GM12801 (cell line): Measurements from ENCODE around the gene MKRN2OS.

ENCODE experiments used
- CTCF ChIP-seq: IDR thresholded peaks from one replicate; pipeline ENCODE4 v1.5.1; 2011; ENCODE audit warnings: control low read depth; ENCODE audit not compliant: insufficient read length; ENCODE audit errors: extremely low read depth

The MKRN2OS gene

DNA sequence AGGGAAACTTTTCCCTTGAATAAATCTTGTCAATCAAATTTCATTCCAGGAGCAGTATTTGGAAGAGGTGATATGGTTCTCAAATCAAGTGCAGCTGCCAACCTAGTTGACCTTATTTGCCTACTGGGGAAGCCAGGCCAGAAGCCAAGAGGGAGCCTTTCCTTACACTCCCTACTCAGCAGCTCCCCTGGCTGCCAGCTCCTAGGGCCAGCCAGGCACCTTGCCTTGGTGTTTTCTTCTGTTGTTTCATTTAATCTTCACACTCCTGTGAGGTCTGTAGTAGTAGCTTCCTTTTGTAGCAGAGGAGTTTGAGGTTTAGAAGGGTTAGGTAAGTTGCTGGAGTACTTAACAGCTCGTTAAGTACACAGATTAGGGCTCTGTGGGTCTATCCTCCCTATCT is 22.6 kb downstream of the MKRN2OS start:
- no peak for TF ChIP-seq CTCF

DNA sequence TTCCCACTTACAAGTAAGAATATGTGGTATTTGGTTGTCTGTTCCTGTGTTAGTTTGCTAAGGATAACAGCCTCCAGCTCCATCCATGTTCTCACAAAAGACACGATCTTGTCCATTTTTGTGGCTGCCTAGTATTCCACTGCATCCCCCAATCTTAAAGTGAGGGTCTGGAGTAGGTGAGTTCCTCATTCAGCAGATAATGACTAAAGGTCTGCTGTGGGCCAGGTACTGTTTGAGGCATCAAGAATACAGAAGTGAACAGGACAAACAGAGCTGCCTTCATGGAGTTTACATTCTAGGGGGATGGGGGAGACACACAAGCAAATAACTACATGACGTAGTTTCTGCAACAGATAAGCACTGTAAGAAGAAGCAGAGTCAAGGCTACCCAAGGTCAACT is 24.3 kb downstream of the MKRN2OS start:
- no peak for TF ChIP-seq CTCF

DNA sequence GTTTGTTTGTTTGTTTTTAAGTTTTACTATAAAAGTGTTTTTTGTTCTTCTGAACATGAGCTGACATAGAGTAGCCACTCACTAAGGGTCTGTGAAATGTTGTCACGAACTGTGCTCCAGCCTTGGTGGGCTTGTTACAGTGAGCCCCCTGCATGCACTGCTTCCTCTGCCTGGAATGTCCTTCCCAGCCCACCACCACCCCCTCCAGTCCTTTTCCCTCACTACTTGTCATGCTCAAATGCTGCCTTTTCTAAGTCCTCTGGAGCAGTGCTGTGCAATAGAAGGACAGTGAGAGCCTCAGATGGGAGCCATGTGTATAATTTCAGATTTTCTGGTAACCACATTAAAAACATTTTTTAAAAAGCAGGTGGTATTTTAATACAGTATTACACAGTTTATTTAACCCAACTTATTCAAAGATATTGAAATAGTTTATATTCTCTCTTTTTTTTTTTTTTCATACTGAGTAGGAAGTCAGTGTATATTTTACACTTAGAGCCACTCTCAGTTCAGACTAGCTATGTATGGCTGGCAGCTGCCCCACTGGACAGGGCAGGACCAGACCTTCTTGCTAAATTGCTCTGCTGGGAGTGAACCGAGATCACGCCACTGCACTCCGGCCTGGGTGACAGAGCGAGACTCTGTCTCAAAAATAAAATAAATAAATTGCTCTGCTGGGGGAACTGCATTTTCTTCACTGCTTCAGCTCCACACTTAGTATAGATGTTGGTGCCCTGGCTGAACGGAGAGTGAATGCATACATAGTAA is 26.9 kb downstream of the MKRN2OS start:
- TF ChIP-seq CTCF, result no peak

DNA sequence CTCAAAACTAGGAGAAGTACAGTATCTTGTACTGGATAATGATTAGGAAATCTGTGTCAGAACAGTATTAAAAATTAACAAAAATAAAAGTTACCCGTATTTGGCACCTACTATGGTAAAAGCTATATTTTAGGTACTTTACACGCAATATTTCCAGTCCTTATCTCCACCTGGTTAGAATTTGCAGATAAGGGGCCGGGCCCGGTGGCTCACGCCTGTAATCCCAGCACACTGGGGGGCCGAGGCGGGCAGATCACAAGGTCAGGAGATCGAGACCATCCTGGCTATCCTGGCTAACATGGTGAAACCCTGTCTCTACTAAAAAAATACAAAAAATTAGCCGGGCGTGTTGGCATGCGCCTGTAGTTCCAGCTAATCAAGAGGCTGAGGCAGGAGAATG is 28.4 kb downstream of the MKRN2OS start:
- TF ChIP-seq CTCF, result no peak

DNA sequence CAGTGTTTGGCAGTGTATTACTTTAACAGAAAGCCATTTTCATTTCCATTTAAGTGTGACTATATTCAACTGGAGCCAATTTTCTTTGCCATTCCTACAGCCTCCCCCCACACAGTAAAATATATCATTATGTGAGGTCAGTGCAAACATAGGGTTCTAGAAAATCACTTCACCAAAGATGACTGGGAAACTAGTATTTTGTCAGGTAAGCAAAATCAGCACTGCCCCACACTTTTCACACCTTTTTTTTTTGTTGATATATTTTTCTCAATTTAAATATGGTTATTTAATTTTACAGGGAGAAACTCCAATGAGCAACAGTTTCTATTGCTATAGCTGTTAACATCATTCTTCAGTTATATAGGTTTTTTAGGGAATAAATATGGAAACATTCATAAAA is 29.7 kb downstream of the MKRN2OS start:
- no peak for TF ChIP-seq CTCF

DNA sequence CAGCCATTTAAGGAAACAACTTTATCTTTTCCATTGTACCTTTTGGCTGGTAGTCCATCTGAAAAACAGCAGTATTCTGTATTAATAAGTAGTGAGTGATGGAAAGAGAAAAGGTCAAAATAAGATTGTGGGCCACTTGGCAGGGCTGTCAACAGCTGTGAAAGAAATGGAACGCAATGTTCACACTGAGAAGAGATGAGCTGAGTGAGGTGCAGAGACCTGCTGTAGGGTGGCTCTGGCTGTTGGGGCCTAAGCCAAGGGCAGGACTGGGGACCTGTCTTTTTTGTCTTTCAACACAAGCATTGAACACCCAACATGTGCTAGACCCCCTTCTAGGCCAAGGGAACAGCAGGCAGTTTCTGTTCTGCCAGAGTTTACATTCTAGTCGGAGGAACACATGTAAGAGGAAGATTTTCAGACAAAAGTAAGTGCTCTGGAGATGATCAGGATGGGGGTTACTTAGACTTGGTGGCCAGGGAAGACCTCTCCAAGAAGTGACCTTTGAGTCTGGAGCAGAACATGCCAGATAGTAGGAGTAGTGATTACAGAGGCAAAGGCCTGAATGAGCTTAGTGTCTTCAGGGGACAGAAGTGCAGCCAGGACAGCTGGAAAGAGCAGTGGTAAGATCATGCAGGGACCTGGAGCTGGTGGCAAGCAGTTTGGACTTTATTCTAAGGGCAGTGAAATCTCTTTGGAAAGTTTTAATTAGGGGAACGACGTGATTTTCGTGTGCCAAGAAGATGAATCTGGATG is 31.4 kb downstream of the MKRN2OS start:
- no peak for TF ChIP-seq CTCF

DNA sequence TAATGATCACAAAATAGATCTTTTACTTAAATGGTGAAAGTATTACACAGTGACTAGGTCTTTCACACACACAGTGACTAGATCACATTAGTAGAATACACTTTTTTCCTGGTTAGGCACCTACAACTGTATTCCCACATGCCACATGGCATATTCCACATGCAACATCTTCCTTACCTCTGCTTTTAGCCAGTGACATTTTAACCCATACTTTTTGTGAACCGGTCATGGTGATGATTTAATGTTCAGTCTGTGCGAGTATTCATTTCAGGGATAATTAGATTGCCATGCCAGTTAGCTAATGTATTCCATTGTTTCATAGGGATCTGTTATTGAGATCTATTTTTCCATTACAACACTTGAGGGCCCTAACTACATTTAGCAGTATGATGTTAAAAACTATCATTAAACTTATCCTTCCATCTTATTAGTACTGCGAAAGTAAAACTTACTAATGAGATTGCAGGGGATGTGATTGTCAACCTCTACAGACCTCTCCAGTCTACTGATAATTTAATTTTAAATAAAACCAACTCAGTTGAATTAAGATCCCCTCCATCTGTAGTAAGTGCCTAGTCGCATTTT is 32.7 kb downstream of the MKRN2OS start:
- no peak for TF ChIP-seq CTCF
